C4-2B (cell line): ENCODE measurements around the gene ADORA2A.

ENCODE experiments used
- H3K27ac ChIP-seq: fragments of 450-650 bp; 2 replicates; pipeline ENCODE4 v1.5.1; 2017
- CTCF ChIP-seq: fragments of 450-650 bp; conservative IDR thresholded peaks from 2 replicates; pipeline ENCODE4 v1.5.1; 2017; ENCODE audit warnings: mild to moderate bottlenecking
- ZFX ChIP-seq: fragments of 450-650 bp; IDR thresholded peaks from 2 replicates; pipeline ENCODE4 v1.6.1; 2017

ADORA2A gene

GRCh38 chr22:24409707-24410106, 17.7 kb upstream of the ADORA2A start:
- TF ChIP-seq ZFX (no peak), CTCF (no peak)
- no peak overlapping the region; the same call in 1 of the 2 replicates for H3K27ac ChIP-seq

DNA sequence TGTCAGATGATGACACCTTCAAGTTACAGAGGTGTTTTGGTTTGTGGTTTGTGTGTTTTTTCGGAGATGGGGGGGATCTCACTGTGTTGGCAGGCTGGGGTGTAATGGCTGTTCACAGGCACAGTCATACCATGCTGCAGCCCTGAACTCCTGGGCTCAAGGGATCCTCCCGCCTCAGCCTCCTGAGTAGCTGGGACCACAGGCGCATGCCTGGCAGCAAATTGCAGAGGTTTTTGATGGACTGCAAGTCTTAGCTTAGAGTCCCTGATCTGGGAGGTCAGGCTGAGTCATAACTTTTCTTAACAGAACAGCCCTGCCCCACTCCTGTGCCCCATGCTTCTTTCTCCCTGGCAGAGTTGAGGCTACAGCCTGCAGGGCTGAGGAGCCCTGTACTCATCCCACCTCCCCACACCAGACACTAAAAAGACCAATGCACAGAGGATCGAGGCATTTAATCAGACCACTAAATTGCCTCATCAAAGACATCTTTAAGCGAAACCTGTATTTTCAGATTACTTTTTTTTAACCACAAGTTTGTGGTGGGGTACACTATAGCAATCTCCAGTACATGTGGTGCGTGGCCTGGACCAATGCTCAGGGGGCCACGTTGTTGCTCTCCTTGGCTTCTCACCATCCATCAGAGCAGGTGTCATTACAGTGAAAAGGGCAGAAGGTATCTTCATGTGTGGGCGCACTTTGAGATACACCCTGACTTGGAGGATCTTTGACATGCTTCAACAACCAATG, 17.1 kb upstream of the ADORA2A start:
- no peak overlapping the region; the same call in 1 of the 2 replicates for H3K27ac ChIP-seq
- TF ChIP-seq CTCF (no peak), ZFX (no peak)

- no peak overlapping the region for H3K27ac ChIP-seq
Observed at GRCh38 chr22:24411256-24412004, 16.0 kb upstream of the ADORA2A start.

GRCh38 chr22:24412274-24412673, 15.1 kb upstream of the ADORA2A start:
- no peak overlapping the region for H3K27ac ChIP-seq
- TF ChIP-seq CTCF (no peak), ZFX (no peak)

More at GRCh38 chr22:24411256-24412004, 16.0 kb upstream of the ADORA2A start:
- TF ChIP-seq ZFX: no peak
- no peak for TF ChIP-seq CTCF

GRCh38 chr22:24413271-24413670, 14.1 kb upstream of the ADORA2A start:
- H3K27ac ChIP-seq: no peak overlapping the region
- TF ChIP-seq ZFX (no peak), CTCF (no peak)

DNA sequence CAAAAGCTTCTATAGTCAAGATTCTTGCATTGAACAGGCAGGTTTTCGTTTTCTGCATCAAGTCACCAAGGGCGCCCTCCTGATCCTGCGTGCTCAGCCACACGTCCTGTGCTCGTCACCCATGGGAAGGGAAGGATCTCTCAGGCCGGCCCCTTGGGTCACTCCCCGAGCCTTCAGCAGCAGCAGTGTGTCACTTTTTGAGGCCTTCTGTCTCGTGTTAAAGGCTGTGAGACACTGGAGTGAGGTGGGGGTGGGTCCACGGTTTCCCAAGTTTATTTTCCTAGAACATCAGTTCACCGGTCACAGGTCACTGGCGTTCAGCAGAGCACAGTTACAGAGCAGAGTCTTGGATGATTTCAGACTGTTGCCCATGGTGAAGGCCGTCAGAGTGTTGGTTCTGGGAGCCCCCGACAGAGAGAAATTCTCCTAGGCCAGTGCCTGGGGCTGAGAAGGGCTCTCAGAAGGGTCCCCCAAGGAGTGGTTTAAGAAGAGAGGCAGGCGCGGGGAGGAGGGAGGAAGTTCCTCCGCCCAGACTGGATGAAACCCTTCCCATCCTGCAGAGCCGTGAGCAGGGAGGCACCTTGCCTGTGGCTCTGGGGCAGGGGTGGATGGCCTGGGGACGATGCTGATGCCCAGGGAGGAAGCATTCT, 13.5 kb upstream of the ADORA2A start:
- no peak overlapping the region for H3K27ac ChIP-seq
- no peak for TF ChIP-seq CTCF
- no peak for TF ChIP-seq ZFX

GRCh38 chr22:24414523-24414922, 12.9 kb upstream of the ADORA2A start:
- TF ChIP-seq CTCF (no peak), ZFX (no peak)
- H3K27ac ChIP-seq: no peak overlapping the region
